ENCODE measurements around the gene MAP4K2. TPM values are rescaled to one million over a fixed set of nuclear protein-coding genes. Genes with fewer than 3 reads are reported as not detected.

MAP4K2 gene
- total and polyA plus RNA-seq, 2 of the 4 experiments (the other 2 are of a cell fraction): 11.7 to 16.6 TPM

DNA sequence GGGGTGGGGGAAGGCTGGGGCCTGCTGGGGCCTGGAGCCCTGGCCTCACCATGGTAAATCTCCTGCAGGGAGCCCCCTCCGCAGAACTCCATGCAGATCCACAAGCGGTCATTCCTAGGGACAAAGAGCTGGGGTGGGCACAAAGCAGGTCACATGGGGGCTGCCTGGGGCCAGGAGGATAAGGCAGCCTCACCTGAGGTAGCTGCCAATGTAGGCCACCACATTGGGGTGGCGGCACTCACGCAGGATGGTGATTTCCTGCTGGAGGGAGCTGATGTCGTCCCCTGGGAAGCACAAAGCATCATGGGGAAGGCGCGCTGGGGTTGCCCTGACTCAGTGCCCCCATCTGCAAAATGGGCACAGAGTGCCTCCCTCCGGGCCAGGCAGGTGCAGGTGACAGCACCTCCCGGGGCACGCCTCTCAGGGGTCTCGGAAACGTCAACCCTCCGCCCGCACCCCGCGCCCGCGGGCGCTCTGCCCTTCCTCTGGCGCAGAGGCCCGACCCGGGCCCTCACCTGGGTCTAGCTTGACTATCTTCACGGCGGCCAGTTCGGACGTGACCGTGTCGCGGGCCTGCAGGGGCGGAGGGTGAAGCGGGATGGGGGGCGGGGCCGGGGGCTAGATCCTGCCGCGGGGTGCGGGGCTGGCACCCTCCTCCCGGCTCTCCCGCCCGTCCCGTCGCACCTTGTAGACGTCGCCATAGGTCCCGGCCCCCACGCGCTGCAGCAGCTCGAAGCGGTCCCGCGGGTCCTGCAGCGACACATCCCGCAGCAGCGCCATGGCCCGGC, 450 bp downstream of the MAP4K2 start:
- Histone ChIP-seq H3K4me3 (ENCODE audit: insufficient read depth, low read depth, low read length) (peak overlapping the region; percentile 84), H3K4me1 (ENCODE audit: control insufficient read depth, insufficient read depth, low read length) (peaks cover 10% of the 10 kb centered on the region), H2BK15ac (ENCODE audit: low read depth, low read length) (no peak overlapping the region), H3K4me2 (ENCODE audit: low read depth, low read length) (peak overlapping the region; percentile 96), H3K14ac (replicated peaks; ENCODE audit: low read depth, low read length) (no peak overlapping the region; the same call in 1 of the 2 replicates), H3K4ac (ENCODE audit: low read depth, low read length) (peak overlapping the region; percentile 56; the same call in 1 of the 2 replicates), H3K56ac (ENCODE audit: extremely low read depth, insufficient read depth, low read length) (no peak overlapping the region), H3K79me1 (ENCODE audit: low read depth in 1 of 2, low read length in 2 of 2) (peaks cover 4 to 22% of the 10 kb centered on the region in 2 experiments; a peak in 3 of 4 replicates), H3K9me1 (ENCODE audit: insufficient read depth, low read length) (peaks cover 10% of the 10 kb centered on the region), H2AK9ac (replicated peaks; ENCODE audit: low read depth, low read length, poor library complexity) (peak overlapping the region; percentile 92), H3K23ac (ENCODE audit: low read depth, low read length) (0 out of 2 replicates have a peak overlapping the region, but pooled peaks have one; percentile 12), H2AFZ (replicated peaks; ENCODE audit: low read length, poor library complexity) (peak overlapping the region; percentile 96), H4K5ac (ENCODE audit: low read depth, low read length) (peak overlapping the region; percentile 40), H3K27ac (ENCODE audit: insufficient read depth, low read length) (no peak overlapping the region; the same call in 1 of the 2 replicates), H4K8ac (ENCODE audit: low read depth in 2 of 2, low read length in 2 of 2) (peak overlapping the region; percentile 52 to 63; a peak in 3 of 4 replicates), H2BK20ac (ENCODE audit: low read depth, low read length) (no peak overlapping the region), H3K27me3 (ENCODE audit: control insufficient read depth, insufficient read depth, low read length) (no peaks in the 10 kb centered on the region), H3K18ac (ENCODE audit: low read depth, low read length) (no peak overlapping the region), H2BK120ac (ENCODE audit: low read depth, low read length) (no peak overlapping the region), H2AK5ac (ENCODE audit: low read depth, low read length) (peak overlapping the region; percentile 58; the same call in 1 of the 2 replicates), H4K20me1 (ENCODE audit: insufficient read depth, low read length) (no peaks in the 10 kb centered on the region), H3K36me3 (ENCODE audit: control insufficient read depth, insufficient read depth, low read length) (peaks cover 34% of the 10 kb centered on the region), H2BK5ac (ENCODE audit: low read depth, low read length, poor library complexity, severe bottlenecking) (no peak overlapping the region), H3K9ac (ENCODE audit: low read depth, low read length) (peak overlapping the region; percentile 67), H3K9me3 (ENCODE audit: control insufficient read depth, insufficient read depth, low read length) (no peaks in the 10 kb centered on the region), H4K91ac (ENCODE audit: insufficient read depth, low read depth, low read length) (peak overlapping the region; percentile 37; the same call in 1 of the 2 replicates)
- dilution Hi-C loops (cut with HindIII; ENCODE audit: low sequenced_read_pairs, unreplicated experiment) (no loop called here), in situ Hi-C loops (cut with MboI; ENCODE audit: low sequenced_read_pairs) (no loop called here), intact Hi-C loops (cut with micrococcal nuclease) (loop anchor here (2.0 kb wide), 1 partner anchor 24 kb away; the partner anchor contains the start of gene SF1)
- ChIA-PET CTCF (no interaction called here), POLR2A (ENCODE audit: unreplicated experiment) (interaction anchor here (0.5 to 0.6 kb wide), 4 partner anchors 8 to 210 kb away, joined by 3 to 14 read pairs (median 6); no protein-coding TSS in a partner anchor)
- BruUV-seq (replicated peaks): no TSS peak
- TF ChIP-seq RFX5 (IDR thresholded peaks at IDR 0.05; ENCODE audit: low read depth, low read length) (no peak), SMC3 (IDR thresholded peaks at IDR 0.05; ENCODE audit: low read depth, low read length) (no peak), MXI1 (IDR thresholded peaks at IDR 0.05; ENCODE audit: borderline replicate concordance, low read depth, low read length) (no peak), CHD1 (IDR thresholded peaks at IDR 0.05; ENCODE audit: low read depth, low read length) (no peak)
- WGBS, 2 experiments (ENCODE audit: extremely low coverage in 2 of 2, insufficient read length in 1 of 2): 55% methylated on average over 9 of the region's 54 CpGs; no CpG with 5 or more reads in 1 of the 2 experiments
- no peak; the same call in 1 of the 2 replicates for ATAC-seq (ENCODE audit: low read depth)
- DNase-seq: no peak

All from IMR-90 (cell line).